Limb (tissue), 2 donors: ENCODE results near the gene MYEF2.

Source experiments
- DNase-seq, 2 donors: peaks; one replicate each; pipeline ENCODE4 v3.0.0-alpha.2; 2016; ENCODE audit errors: extremely low spot score in 2 of 2

The MYEF2 gene

GRCh38 chr15:48177766-48178647, at the start of gene MYEF2:
TSS of gene MYEF2 (minus strand) at chr15:48178295. CDS start at chr15:48178237, 58 bp downstream.
- peak; percentile 58 to 89 for DNase-seq

- DNase-seq = no peak
Measured at GRCh38 chr15:48225771-48226170, 47.7 kb upstream of the MYEF2 start.

GRCh38 chr15:48222627-48223026, 44.5 kb upstream of the MYEF2 start:
- DNase-seq = no peak

GRCh38 chr15:48221885-48222284, 43.8 kb upstream of the MYEF2 start:
- DNase-seq = no peak

- no peak for DNase-seq
Measured at GRCh38 chr15:48221261-48221660, 43.2 kb upstream of the MYEF2 start.

GRCh38 chr15:48205981-48206380, 27.9 kb upstream of the MYEF2 start, which contains the start of gene SLC12A1:
TSS of gene SLC12A1 (plus strand) at chr15:48206302. CDS start at chr15:48207720, 1,418 bp downstream.
- DNase-seq = no peak

- no peak for DNase-seq
Measured at GRCh38 chr15:48202068-48202467, 24.0 kb upstream of the MYEF2 start.

- peak in 1 of 2 donors; percentile 44 for DNase-seq
Measured at GRCh38 chr15:48191574-48192225, 13.6 kb upstream of the MYEF2 start, which contains the start of gene CTXN2. TSS of gene CTXN2 (plus strand) at chr15:48191665. CDS start at chr15:48201301, 9,636 bp downstream.

GRCh38 chr15:48190932-48191573, 13.0 kb upstream of the MYEF2 start:
- DNase-seq = peak; percentile 84 to 88

- no peak for DNase-seq
Measured at GRCh38 chr15:48186271-48186670, 8.2 kb upstream of the MYEF2 start.

GRCh38 chr15:48185529-48185928, 7.4 kb upstream of the MYEF2 start:
- DNase-seq = no peak

- no peak for DNase-seq
Measured at GRCh38 chr15:48182749-48183148, 4.7 kb upstream of the MYEF2 start.

- DNase-seq = no peak
Measured at GRCh38 chr15:48178648-48178931, 495 bp upstream of the MYEF2 start.

- DNase-seq = peak in 1 of 2 donors; percentile 68
Measured at GRCh38 chr15:48177383-48177765, 721 bp downstream of the MYEF2 start.

- DNase-seq = no peak
Measured at GRCh38 chr15:48176957-48177356, 1.1 kb downstream of the MYEF2 start.

- DNase-seq = no peak
Measured at GRCh38 chr15:48176112-48176511, 2.0 kb downstream of the MYEF2 start.

GRCh38 chr15:48175126-48175525, 3.0 kb downstream of the MYEF2 start:
- DNase-seq = no peak

GRCh38 chr15:48170981-48171380, 7.1 kb downstream of the MYEF2 start:
- no peak for DNase-seq

GRCh38 chr15:48168616-48169015, 9.5 kb downstream of the MYEF2 start:
- no peak for DNase-seq

GRCh38 chr15:48153526-48153925, 24.6 kb downstream of the MYEF2 start:
- no peak for DNase-seq

GRCh38 chr15:48149858-48150257, 28.2 kb downstream of the MYEF2 start:
- DNase-seq = no peak

- no peak for DNase-seq
Measured at GRCh38 chr15:48147358-48147757, 30.7 kb downstream of the MYEF2 start.
